Vagina (tissue), 2 donors: ENCODE results near the gene MPIG6B. TPM values are rescaled to one million over a fixed set of nuclear protein-coding genes. Genes with fewer than 3 reads are reported as not detected.

Experiments
- DNase-seq, 2 donors: peaks; one replicate each; pipeline ENCODE4 v3.0.0-alpha.2; 2017; ENCODE audit errors: extremely low spot score in 2 of 2
- H3K27ac ChIP-seq: fragments of 200-600 bp; sonication (generic); one replicate; pipeline ENCODE4 v1.5.1; 2019
- H3K27me3 ChIP-seq: fragments of 200-600 bp; sonication (generic); one replicate; pipeline ENCODE4 v1.5.1; 2019
- H3K36me3 ChIP-seq, 2 donors: fragments of 200-600 bp; sonication (generic); one replicate each; pipeline ENCODE4 v1.5.1; 2017 to 2019
- H3K4me1 ChIP-seq: fragments of 200-600 bp; sonication (generic); one replicate; pipeline ENCODE4 v1.5.1; 2019
- H3K4me3 ChIP-seq, 2 donors: fragments of 200-600 bp; sonication (generic); 1 replicate in 1 of 2; 2 replicates in 1 of 2; pipeline ENCODE4 v1.5.1; 2016 to 2019
- H3K9me3 ChIP-seq: fragments of 200-600 bp; sonication (generic); one replicate; pipeline ENCODE4 v1.5.1; 2019
- CTCF ChIP-seq, 3 experiments: fragments of 450-650 bp in 2 of 3; fragments of 200-600 bp in 1 of 3; sonication (generic) in 1 of 3; IDR thresholded peaks; one replicate each; pipeline ENCODE4 v1.5.1; 2017 to 2019; ENCODE audit warnings: antibody characterized with exemption in 3 of 3, mild to moderate bottlenecking in 2 of 3, moderate library complexity in 2 of 3
- POLR2A ChIP-seq, 2 donors: fragments of 450-650 bp; IDR thresholded peaks; one replicate each; pipeline ENCODE4 v1.6.1; 2017; ENCODE audit warnings: antibody characterized with exemption in 2 of 2, mild to moderate bottlenecking in 2 of 2, moderate library complexity in 2 of 2
- POLR2AphosphoS5 ChIP-seq, 2 donors: sonication (generic); formaldehyde crosslinking; IDR thresholded peaks; one replicate each; pipeline ENCODE4 v1.9.0; 2017; ENCODE audit warnings: antibody characterized with exemption in 2 of 2, mild to moderate bottlenecking in 2 of 2, low read depth in 1 of 2; ENCODE audit not compliant: insufficient read depth in 1 of 2
- intact Hi-C: fragments of 100-400 bp; cut with DNase I; formaldehyde crosslinking; loops from one replicate; pipeline ENCODE4 v1.15.1; 2023
- total RNA-seq: library from RNA; depleted of rRNA; stranded (reverse); fragments of >200 nt; gene quantifications from one replicate; pipeline ENCODE4 v1.2.3, GENCODE V29; 2016

MPIG6B gene
- total RNA-seq, 1 donor from 2014 or later: not detected

GRCh38 chr6:31687321-31687720 is 35.9 kb upstream of the MPIG6B start:
- no peak for DNase-seq
- Histone ChIP-seq H3K4me3 (no peak overlapping the region), H3K27ac (no peak overlapping the region), H3K9me3 (no peaks in the 10 kb centered on the region), H3K4me1 (peaks cover 9% of the 10 kb centered on the region), H3K27me3 (no peaks in the 10 kb centered on the region), H3K36me3 (peaks cover 0 to 56% of the 10 kb centered on the region in 2 donors)
- no peak for TF ChIP-seq CTCF (IDR thresholded peaks at IDR 0.05)
- TF ChIP-seq POLR2AphosphoS5 (IDR thresholded peaks at IDR 0.05; ENCODE audit: insufficient read depth in 1 of 2, low read depth in 1 of 2): no peak
- TF ChIP-seq POLR2A (IDR thresholded peaks at IDR 0.05): no peak
- intact Hi-C loops: loop anchor here (10.0 kb wide), 1 partner anchor 47 kb away; the partner anchor contains the start of gene CLIC1

GRCh38 chr6:31687860-31688693 is 35.1 kb upstream of the MPIG6B start:
- TF ChIP-seq POLR2AphosphoS5 (IDR thresholded peaks at IDR 0.05; ENCODE audit: insufficient read depth in 1 of 2, low read depth in 1 of 2): no peak
- TF ChIP-seq CTCF (IDR thresholded peaks at IDR 0.05): no peak
- no peak for TF ChIP-seq POLR2A (IDR thresholded peaks at IDR 0.05)
- Histone ChIP-seq H3K4me1 (peaks cover 5% of the 10 kb centered on the region), H3K27me3 (no peaks in the 10 kb centered on the region), H3K27ac (no peak overlapping the region), H3K9me3 (no peaks in the 10 kb centered on the region), H3K36me3 (peaks cover 0 to 64% of the 10 kb centered on the region in 2 donors), H3K4me3 (no peak overlapping the region)
- intact Hi-C loops: loop anchor here (10.0 kb wide), 1 partner anchor 47 kb away; the partner anchor contains the start of gene CLIC1
- no peak for DNase-seq

GRCh38 chr6:31689249-31690110 is 33.7 kb upstream of the MPIG6B start:
- DNase-seq: no peak
- no peaks in the 10 kb centered on the region for H3K9me3 ChIP-seq
- no peak overlapping the region for H3K4me3 ChIP-seq
- H3K36me3 ChIP-seq: peaks cover 0 to 75% of the 10 kb centered on the region in 2 donors
- no peak for TF ChIP-seq POLR2A (IDR thresholded peaks at IDR 0.05)
- no peak for TF ChIP-seq POLR2AphosphoS5 (IDR thresholded peaks at IDR 0.05; ENCODE audit: insufficient read depth in 1 of 2, low read depth in 1 of 2)
- intact Hi-C loops: loop anchor here (10.0 kb wide), 1 partner anchor 45 kb away; the partner anchor contains the start of gene CLIC1
- no peaks in the 10 kb centered on the region for H3K27me3 ChIP-seq
- no peak overlapping the region for H3K27ac ChIP-seq
- H3K4me1 ChIP-seq: no peaks in the 10 kb centered on the region

- H3K27me3 ChIP-seq: no peaks in the 10 kb centered on the region
- H3K9me3 ChIP-seq: no peaks in the 10 kb centered on the region
- no peak overlapping the region for H3K27ac ChIP-seq
- H3K36me3 ChIP-seq: peaks cover 0 to 85% of the 10 kb centered on the region in 2 donors
- H3K4me3 ChIP-seq: no peak overlapping the region
- no peak for TF ChIP-seq POLR2AphosphoS5 (IDR thresholded peaks at IDR 0.05; ENCODE audit: insufficient read depth in 1 of 2, low read depth in 1 of 2)
- TF ChIP-seq CTCF (IDR thresholded peaks at IDR 0.05): no peak
- TF ChIP-seq POLR2A (IDR thresholded peaks at IDR 0.05): no peak
- H3K4me1 ChIP-seq: no peaks in the 10 kb centered on the region
- intact Hi-C loops: no loop called here
- no peak for DNase-seq
These were observed 32.7 kb upstream of the MPIG6B start for GRCh38 chr6:31690231-31691077.

- DNase-seq: no peak
- Histone ChIP-seq H3K36me3 (peaks cover 0 to 91% of the 10 kb centered on the region in 2 donors), H3K4me1 (no peaks in the 10 kb centered on the region), H3K4me3 (no peak overlapping the region), H3K27ac (no peak overlapping the region), H3K27me3 (no peaks in the 10 kb centered on the region), H3K9me3 (no peaks in the 10 kb centered on the region)
- TF ChIP-seq CTCF (IDR thresholded peaks at IDR 0.05): no peak
- intact Hi-C loops: no loop called here
These were observed 32.1 kb upstream of the MPIG6B start for GRCh38 chr6:31691078-31691463.
